HG03558 (cell line): ENCODE results near the gene HM13.
"Not testable (repeated sequence)": the region's sequence is repeated elsewhere in the genome, so short reads cannot be mapped to it uniquely, and the experiment has no call there.

Experiments
- ATAC-seq: cut with Tn5 transposase; IDR thresholded peaks from one replicate; pipeline ENCODE4 v1.9.1; 2021; ENCODE audit warnings: moderate number of reproducible peaks; ENCODE audit not compliant: unreplicated experiment; ENCODE audit errors: extremely low read depth

HM13 gene

DNA sequence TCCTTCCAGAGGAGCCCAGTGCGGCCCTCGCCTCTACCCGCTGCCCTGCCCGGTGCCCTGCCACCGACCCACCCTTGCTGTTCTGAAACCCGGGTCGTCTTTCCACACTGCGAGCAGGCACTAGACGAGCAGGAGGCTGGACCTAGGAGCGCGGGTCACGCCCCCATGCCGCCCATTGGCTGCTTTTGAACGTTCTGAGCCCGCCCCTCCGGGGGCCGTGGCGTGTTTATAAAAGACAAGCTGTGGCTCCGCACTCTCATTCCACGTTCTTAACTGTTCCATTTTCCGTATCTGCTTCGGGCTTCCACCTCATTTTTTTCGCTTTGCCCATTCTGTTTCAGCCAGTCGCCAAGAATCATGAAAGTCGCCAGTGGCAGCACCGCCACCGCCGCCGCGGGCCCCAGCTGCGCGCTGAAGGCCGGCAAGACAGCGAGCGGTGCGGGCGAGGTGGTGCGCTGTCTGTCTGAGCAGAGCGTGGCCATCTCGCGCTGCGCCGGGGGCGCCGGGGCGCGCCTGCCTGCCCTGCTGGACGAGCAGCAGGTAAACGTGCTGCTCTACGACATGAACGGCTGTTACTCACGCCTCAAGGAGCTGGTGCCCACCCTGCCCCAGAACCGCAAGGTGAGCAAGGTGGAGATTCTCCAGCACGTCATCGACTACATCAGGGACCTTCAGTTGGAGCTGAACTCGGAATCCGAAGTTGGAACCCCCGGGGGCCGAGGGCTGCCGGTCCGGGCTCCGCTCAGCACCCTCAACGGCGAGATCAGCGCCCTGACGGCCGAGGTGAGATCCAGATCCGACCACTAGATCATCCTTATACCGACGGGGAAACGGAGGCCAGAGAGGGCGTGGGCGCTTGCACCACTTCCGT lies 91.0 kb downstream of the HM13 start, which contains the start of gene ID1:
Gene ID1 (plus strand): TSS at position 259 of the 871 bp plus-strand sequence. CDS start 99 bp downstream, at position 358.
- ATAC-seq: peak; percentile 53

DNA sequence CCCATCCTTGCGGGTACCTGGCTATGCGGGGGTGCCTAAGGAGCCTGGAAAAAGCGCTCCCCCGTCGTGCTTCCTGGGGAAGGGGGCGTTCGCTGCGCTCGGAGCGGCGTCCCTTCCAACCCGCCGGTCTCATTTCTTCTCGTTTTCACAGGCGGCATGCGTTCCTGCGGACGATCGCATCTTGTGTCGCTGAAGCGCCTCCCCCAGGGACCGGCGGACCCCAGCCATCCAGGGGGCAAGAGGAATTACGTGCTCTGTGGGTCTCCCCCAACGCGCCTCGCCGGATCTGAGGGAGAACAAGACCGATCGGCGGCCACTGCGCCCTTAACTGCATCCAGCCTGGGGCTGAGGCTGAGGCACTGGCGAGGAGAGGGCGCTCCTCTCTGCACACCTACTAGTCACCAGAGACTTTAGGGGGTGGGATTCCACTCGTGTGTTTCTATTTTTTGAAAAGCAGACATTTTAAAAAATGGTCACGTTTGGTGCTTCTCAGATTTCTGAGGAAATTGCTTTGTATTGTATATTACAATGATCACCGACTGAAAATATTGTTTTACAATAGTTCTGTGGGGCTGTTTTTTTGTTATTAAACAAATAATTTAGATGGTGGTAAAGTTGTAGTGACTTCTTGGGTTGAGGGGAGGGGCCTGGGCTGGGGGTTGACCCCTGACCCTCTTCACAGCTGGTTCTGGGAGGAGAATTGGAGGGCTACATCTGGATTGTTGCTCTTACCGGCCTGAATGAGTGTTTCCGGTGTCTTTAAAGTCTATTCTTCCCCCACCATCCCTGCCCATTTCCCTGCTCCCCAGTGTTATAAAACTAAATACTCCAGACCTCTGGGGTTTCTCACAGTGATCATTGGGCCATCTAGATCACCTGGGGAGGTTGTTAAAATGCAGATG lies 91.9 kb downstream of the HM13 start:
- no peak for ATAC-seq

DNA sequence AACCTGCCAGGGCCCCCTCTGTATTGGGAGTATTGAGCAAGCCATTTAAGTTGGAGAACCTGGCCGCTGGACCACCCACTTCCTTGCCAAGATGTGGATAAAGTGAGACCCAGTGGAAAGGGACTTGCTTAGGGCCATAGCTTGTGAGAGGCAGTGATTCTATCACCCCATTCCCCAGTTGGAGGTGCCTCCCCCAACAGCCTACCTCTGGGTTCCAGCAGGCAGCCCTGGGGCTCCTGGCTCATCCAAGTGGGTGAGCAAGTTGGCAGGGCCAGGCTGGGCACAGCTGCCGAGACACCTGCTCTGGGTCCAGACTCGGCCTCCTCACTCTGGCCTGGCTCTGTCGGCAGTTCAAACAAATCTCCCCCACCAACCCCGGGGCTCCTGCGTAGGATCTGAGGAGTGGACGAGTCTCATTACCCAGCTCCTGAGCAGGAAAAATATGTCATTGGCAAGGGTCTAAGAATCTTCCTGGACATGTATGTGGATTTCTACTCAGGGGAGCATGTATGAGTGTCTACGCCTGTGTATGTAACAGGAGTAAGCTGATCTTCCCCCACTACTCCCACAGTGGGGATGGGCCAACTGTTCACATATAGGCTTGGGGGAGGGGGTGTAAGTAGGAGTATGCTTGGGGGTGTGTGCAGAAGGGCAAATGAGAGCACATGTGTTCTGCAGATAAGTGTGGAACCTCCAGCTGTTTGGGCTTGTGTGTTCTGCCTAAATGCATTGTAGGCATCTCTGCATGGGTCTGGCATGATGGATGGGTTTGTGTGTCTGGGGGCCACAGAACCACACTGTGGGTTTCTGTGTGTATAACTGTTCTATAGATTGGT lies 92.8 kb downstream of the HM13 start:
- no peak for ATAC-seq

DNA sequence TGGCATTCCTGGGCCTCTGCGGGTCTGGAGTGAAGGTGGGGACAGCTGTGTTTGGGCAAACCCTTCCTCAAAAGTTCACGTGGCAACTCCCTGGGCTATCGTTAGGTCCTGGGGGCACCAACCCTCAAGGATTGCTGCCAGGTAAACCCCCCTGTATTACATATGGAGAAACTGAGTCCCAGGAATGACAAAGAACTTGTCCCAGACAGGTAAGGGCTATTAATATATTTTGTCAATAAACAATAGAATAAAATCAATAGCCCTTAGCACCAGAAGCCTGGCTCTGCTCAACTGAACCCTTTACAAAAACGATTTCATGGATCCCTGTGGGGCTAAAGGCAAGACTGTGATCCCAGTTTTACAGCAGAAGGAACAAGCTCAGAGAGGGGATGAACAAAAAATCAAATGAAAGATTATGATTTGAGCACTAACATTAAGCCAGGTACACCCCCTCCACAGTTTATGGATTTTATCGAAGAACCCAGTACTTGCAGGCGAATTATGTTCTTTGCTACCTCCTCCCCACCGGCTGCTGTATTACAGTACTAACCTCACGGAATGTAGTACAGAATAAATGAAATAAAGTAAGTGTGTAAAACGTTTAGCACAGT lies 93.5 kb downstream of the HM13 start:
- ATAC-seq: no peak

DNA sequence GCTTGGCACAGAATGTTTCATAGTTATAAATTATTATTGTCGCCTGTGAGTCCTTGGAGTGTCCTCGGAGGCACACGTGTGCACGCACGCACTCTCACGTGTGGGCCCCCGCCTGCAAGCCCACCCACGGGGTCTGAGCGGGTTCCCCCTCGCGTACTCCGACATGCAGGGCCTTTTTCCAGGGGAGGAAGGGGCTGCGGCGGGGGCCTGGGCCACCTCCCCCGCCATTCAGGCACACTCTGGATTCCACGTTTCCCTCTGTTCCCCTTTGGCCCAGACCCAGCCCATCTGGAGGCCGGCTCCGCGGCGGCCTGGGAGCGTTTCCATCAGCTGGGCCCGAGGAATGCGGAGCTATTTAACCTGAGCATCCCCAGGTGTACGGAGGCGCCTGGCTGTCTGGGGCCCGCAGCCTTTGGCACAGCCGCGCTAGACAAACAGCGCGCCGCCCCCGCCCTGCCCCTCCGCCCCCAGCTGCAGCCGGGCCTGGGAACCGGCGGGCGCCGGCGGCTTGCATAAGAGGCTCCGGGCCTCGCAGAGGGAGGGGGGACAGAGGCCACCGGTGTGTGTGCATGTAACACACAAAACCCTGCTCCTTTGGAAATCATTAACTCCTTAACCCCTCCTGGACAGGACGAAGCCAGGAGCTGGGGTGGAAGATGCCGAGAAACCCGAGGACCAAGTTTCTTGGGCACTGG lies 94.2 kb downstream of the HM13 start:
- ATAC-seq: no peak

DNA sequence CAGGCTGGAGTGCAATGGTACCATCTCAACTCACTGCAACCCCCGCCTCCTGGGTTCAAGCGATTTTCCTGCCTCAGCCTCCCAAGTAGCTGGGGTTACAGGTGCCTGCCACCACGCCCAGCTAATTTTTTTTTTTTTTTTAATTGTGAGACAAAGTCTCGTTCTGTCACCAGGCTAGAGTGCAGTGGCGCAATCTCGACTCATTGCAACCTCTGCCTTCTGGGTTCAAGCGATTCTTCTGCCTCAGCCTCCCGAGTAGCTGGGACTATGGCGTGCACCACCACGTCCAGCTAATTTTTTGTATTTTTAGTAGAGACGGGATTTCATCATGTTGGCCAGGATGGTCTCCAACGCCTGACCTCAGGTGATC lies 98.0 kb downstream of the HM13 start:
- not testable (repeated sequence) for ATAC-seq

DNA sequence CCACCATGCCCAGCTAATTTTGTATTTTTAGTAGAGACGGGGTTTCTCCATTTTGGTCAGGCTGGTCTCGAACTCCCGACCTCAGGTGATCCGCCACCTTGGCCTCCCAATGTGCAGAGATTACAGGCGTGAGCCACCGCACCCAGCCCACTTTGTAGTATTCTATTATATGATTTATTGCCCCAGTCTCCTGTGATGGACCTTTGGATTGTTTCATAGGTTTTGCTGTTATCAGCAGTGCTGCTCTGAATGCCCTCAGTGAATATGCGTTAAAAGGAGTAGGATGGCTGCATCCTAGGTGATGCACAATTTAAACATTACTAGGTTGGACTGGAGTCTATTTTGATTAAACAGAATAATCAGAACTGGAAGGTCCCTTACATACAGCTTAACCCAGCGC lies 101.2 kb downstream of the HM13 start:
- ATAC-seq: no peak

DNA sequence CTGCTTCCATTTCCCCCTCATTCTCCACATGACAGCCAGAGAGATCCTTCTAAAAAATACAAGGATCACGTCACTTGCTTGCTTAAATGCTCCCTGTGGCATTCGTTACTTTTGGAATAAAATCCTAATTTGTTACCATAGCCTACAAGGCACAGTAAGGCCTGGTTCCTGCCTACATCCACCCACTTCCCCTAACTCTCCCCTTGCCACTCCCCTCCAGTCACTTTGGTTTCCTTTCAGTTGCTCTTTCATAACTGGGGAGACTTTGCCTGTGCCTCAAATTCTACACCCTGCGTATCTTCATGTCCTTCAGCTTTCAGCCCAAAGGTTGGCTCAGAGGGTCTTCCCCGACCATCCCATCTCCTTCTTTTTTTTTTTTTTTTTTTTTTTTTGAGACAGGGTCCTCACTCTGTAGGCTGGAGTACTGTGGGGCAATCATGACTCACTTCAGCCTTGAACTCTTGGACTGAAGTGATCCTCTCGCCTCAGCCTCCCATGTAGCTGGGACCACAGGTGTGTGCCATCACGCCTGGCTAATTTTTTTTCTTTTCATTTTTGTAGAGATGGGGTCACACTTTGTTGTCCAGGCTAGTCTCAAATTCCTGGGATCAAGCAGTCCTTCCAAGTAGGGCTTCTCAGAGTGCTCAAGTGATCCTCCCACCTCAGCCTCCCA lies 103.3 kb downstream of the HM13 start:
- no peak for ATAC-seq
